Activated T-helper 2 cell treated with anti-CD3 and anti-CD28 coated beads, Interferon-gamma antibody, Interleukin-2, Interleukin-4, amounts not matched to agents 10 μg/mL and 5 μg/mL and 100 μg/mL, durations not matched to agents 14 hours and 24 hours and 36 hours (primary cell): Measurements from ENCODE around the gene GCLC. TPM values are rescaled to one million over a fixed set of nuclear protein-coding genes. Genes with fewer than 3 reads are reported as not detected.

Experiments used
- DNase-seq: peaks from one replicate; pipeline ENCODE4 v3.0.0; 2021; ENCODE audit warnings: low spot score
- H3K27ac Mint-ChIP-seq: one replicate; pipeline ENCODE4 v1.8.0; 2021; ENCODE audit warnings: mixed read lengths
- H3K27me3 Mint-ChIP-seq: one replicate; pipeline ENCODE4 v1.8.0; 2021; ENCODE audit warnings: low read depth, mixed read lengths
- H3K36me3 Mint-ChIP-seq: one replicate; pipeline ENCODE4 v1.8.0; 2021; ENCODE audit warnings: low read depth, mixed read lengths
- H3K4me1 Mint-ChIP-seq: one replicate; pipeline ENCODE4 v1.8.0; 2021; ENCODE audit warnings: low read depth, mixed read lengths
- H3K4me3 Mint-ChIP-seq: one replicate; pipeline ENCODE4 v1.8.0; 2021; ENCODE audit warnings: low read depth, mild to moderate bottlenecking, moderate library complexity, mixed read lengths
- H3K9me3 Mint-ChIP-seq: one replicate; pipeline ENCODE4 v1.8.0; 2021; ENCODE audit warnings: mixed read lengths
- intact Hi-C: fragments of 100-400 bp; cut with micrococcal nuclease; formaldehyde crosslinking; loops from one replicate; pipeline ENCODE4 v1.15.1; 2023
- total RNA-seq: library from RNA; stranded (reverse); gene quantifications from 2 replicates; pipeline ENCODE4 v1.2.3, GENCODE V29; 2022

The GCLC gene
- total RNA-seq, 1 donor from 2014 or later: 26.9 TPM

DNA sequence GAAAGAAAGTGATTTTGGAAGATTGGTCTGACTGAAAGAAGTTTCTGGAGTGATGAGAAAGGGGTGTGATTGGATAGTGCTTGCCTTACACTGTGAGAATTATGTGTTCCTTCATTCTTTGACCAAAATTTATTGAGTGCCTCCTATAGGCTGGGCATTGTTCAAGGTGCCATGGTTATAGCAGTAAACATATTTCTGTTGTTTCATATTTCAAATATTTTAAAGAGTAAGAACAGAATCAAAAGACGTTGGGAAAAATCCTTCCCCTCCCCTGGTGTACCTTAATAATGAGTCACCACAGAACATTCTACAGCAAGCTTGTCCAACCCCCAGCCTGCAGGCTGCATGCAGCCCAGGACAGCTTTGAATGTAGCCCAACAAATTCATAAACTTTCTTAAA, 78.6 kb downstream of the GCLC start:
- no peaks in the 10 kb centered on the region for H3K36me3 Mint-ChIP-seq
- intact Hi-C loops: no loop called here
- H3K27ac Mint-ChIP-seq: no peak overlapping the region
- peaks cover 8% of the 10 kb centered on the region for H3K4me1 Mint-ChIP-seq
- peaks cover 31% of the 10 kb centered on the region for H3K27me3 Mint-ChIP-seq
- no peak overlapping the region for H3K4me3 Mint-ChIP-seq
- DNase-seq: no peak
- no peaks in the 10 kb centered on the region for H3K9me3 Mint-ChIP-seq

DNA sequence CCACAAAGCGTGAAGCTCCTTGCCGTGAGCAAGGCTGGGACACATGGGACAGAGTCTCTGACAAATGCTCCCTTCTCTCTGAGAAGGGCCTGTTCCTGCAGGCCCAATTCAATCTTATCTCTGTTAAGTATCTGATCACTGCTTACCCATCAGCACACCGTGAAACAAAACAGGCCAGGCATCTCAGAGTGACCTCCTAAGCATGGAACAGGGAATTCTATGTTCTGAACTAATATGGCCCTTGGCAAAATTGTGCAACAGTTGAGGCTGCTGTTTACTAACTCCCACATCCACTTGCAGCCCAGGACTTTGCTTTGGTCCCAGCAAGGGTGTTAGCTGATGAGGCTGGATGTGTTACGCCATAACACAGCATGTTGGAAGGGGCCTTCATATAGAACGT, 79.2 kb downstream of the GCLC start:
- DNase-seq: no peak
- peaks cover 8% of the 10 kb centered on the region for H3K4me1 Mint-ChIP-seq
- H3K27ac Mint-ChIP-seq: no peak overlapping the region
- peaks cover 30% of the 10 kb centered on the region for H3K27me3 Mint-ChIP-seq
- H3K36me3 Mint-ChIP-seq: no peaks in the 10 kb centered on the region
- no peak overlapping the region for H3K4me3 Mint-ChIP-seq
- H3K9me3 Mint-ChIP-seq: no peaks in the 10 kb centered on the region
- intact Hi-C loops: no loop called here

DNA sequence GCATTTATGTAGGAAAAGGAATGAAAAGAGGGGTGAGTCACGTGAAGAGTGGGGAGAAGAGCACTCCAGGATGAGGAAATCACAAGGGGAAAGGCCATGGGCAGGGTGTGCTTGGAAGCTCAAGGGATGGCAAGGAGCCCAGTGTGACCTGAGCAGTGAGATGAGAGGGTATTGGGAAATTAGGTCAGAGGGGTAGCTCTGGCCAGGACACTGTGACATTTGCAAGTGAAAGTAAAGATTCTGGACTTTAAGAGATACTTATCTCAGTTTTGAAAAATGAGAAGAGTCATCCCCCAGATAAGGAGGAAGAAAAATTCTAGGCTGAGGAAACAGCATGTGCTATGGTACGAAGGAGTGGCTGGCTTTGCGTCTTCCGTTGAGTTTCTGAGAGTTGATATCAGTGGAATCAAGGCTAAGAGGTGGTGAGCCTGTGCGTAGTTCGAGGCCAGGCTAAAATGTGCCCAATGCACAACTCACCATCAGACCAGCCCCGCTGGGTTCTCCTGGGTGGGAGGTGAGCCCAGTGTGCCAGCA, 79.9 kb downstream of the GCLC start:
- DNase-seq: no peak
- Mint-ChIP-seq H3K9me3 (no peaks in the 10 kb centered on the region), H3K27ac (no peak overlapping the region), H3K4me1 (peaks cover 8% of the 10 kb centered on the region), H3K27me3 (peaks cover 25% of the 10 kb centered on the region), H3K4me3 (no peak overlapping the region), H3K36me3 (no peaks in the 10 kb centered on the region)
- intact Hi-C loops: no loop called here

GRCh38 chr6:53464483-53464882, 80.4 kb downstream of the GCLC start:
- H3K4me1 Mint-ChIP-seq: peaks cover 5% of the 10 kb centered on the region
- DNase-seq: no peak
- no peaks in the 10 kb centered on the region for H3K36me3 Mint-ChIP-seq
- intact Hi-C loops: no loop called here
- H3K9me3 Mint-ChIP-seq: no peaks in the 10 kb centered on the region
- H3K27ac Mint-ChIP-seq: no peak overlapping the region
- peaks cover 22% of the 10 kb centered on the region for H3K27me3 Mint-ChIP-seq
- H3K4me3 Mint-ChIP-seq: no peak overlapping the region

DNA sequence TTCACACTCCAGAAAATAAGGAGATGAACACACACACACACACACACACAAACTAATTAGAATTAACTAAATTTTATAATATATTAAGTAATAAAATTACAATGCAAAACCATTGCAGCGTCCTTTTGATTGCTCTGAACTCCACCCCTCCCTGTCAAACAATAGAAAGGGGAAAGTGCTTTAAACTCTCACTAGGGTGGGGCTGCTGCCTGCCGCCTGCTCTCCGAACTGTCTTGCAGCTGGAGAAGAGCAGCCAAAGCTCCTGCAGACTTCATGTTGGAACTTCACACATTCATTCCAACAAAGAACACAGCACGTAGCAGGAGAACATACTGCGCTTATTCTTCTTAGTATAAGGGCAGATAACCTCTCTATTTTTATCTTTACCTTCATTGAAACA, 83.2 kb downstream of the GCLC start:
- Mint-ChIP-seq H3K36me3 (no peaks in the 10 kb centered on the region), H3K9me3 (no peaks in the 10 kb centered on the region), H3K4me1 (peaks cover 1% of the 10 kb centered on the region), H3K27me3 (peaks cover 9% of the 10 kb centered on the region), H3K27ac (no peak overlapping the region), H3K4me3 (no peak overlapping the region)
- intact Hi-C loops: no loop called here
- no peak for DNase-seq

DNA sequence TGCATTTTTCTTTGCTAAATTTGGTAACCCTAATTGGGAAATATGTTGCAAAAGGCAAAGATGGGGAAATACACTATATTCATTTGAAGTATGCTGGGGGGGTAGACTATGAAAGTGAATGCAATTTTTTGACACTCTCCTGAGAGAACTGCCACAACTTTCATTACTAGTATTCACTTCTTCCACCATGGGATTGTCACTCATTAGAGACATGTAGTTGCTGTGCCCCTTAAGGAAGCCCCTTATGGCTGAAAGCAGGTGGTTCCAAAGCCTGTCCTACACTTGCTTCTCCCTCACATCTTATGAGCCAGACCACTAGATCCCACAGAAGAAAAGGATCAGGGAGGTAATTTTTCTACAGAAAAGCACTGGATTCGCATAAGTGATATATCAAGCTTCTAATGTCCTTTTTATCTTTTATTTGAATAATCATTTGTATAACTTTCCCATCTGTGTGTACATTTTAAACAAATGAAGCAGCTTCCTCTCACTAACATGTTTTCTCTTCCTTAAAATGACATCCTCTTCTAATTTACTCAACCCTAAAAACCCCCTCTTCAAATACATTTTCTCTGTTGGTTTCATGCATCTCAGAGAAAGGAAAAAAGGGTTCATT, 83.8 kb downstream of the GCLC start:
- Mint-ChIP-seq H3K9me3 (no peaks in the 10 kb centered on the region), H3K27me3 (peaks cover 9% of the 10 kb centered on the region), H3K4me3 (no peak overlapping the region), H3K4me1 (peaks cover 1% of the 10 kb centered on the region), H3K27ac (no peak overlapping the region), H3K36me3 (no peaks in the 10 kb centered on the region)
- DNase-seq: no peak
- intact Hi-C loops: no loop called here

DNA sequence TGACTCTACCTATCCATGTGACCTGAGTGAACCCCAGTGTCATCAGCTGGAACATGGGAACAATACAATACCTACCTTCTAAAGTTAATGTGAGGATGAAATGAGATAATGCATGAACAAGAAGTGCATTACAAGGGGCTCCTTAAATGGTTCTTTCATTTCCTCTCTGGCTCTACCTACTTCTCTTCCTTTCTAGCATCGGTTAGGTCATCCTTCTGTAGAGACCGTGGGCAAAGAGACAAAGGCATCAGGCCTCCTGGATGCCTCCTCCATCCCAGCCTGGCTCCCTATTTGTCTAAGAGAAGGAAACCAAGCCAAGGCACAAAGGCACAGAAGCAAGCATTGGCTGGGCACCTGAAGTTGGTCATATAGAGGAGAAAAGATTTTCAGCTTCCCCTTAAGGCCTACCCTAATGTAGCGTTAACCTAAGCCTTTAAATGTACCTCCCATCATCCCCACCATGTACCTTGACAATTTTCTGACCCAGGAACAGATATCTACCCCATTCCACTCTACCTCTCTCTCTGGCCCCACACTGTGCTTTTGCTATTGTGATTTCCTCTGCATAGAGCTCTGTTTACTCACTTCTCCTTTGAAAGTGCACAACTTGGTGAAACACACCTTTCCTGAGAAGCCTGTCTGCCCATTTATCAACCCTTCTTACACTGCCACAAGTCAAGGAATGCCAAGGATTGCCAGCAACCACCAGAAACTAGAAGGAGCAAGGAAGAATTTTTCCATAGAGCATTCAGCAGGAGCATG, 86.6 kb downstream of the GCLC start:
- no peak overlapping the region for H3K27ac Mint-ChIP-seq
- H3K9me3 Mint-ChIP-seq: peaks cover 6% of the 10 kb centered on the region
- no peaks in the 10 kb centered on the region for H3K36me3 Mint-ChIP-seq
- DNase-seq: no peak
- H3K4me3 Mint-ChIP-seq: no peak overlapping the region
- intact Hi-C loops: no loop called here
- no peaks in the 10 kb centered on the region for H3K4me1 Mint-ChIP-seq
- H3K27me3 Mint-ChIP-seq: peaks cover 9% of the 10 kb centered on the region

DNA sequence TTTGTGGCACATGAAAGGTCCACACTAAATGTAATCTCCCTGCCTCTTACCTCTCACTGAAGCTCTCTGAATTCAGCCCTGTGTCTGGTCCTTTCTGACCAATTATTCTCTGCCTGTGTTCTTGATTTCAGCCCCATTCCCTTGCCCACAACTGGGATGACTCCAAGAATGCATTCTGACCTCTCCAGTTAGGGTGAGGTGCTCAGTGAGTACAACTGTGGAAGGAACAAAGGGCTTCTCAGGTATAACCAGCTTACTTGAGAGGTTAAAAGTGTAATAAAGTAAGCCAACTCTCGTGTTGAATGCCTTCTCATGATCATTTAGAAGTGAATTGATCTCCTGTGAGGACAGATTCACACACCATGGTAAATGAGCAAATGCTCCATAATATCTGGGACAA, 88.1 kb downstream of the GCLC start:
- peaks cover 6% of the 10 kb centered on the region for H3K9me3 Mint-ChIP-seq
- H3K36me3 Mint-ChIP-seq: no peaks in the 10 kb centered on the region
- H3K4me3 Mint-ChIP-seq: no peak overlapping the region
- no peak for DNase-seq
- H3K4me1 Mint-ChIP-seq: no peaks in the 10 kb centered on the region
- peaks cover 6% of the 10 kb centered on the region for H3K27me3 Mint-ChIP-seq
- no peak overlapping the region for H3K27ac Mint-ChIP-seq
- intact Hi-C loops: no loop called here

GRCh38 chr6:53455678-53456077, 89.2 kb downstream of the GCLC start:
- intact Hi-C loops: no loop called here
- DNase-seq: no peak
- H3K4me3 Mint-ChIP-seq: no peak overlapping the region

GRCh38 chr6:53451165-53451564, 93.7 kb downstream of the GCLC start:
- intact Hi-C loops: no loop called here
- peaks cover 6% of the 10 kb centered on the region for H3K9me3 Mint-ChIP-seq
- H3K27ac Mint-ChIP-seq: no peak overlapping the region
- H3K36me3 Mint-ChIP-seq: no peaks in the 10 kb centered on the region
- no peaks in the 10 kb centered on the region for H3K27me3 Mint-ChIP-seq
- no peak for DNase-seq
- no peaks in the 10 kb centered on the region for H3K4me1 Mint-ChIP-seq
- H3K4me3 Mint-ChIP-seq: no peak overlapping the region

More at GRCh38 chr6:53455678-53456077, 89.2 kb downstream of the GCLC start:
- H3K4me1 Mint-ChIP-seq: no peaks in the 10 kb centered on the region
- peaks cover 6% of the 10 kb centered on the region for H3K9me3 Mint-ChIP-seq
- no peak overlapping the region for H3K27ac Mint-ChIP-seq
- peaks cover 6% of the 10 kb centered on the region for H3K27me3 Mint-ChIP-seq
- H3K36me3 Mint-ChIP-seq: no peaks in the 10 kb centered on the region

GRCh38 chr6:53447865-53448264, 97.0 kb downstream of the GCLC start:
- no peaks in the 10 kb centered on the region for H3K36me3 Mint-ChIP-seq
- intact Hi-C loops: no loop called here
- H3K27ac Mint-ChIP-seq: no peak overlapping the region
- H3K9me3 Mint-ChIP-seq: no peaks in the 10 kb centered on the region
- no peak for DNase-seq
- H3K4me3 Mint-ChIP-seq: no peak overlapping the region
- H3K4me1 Mint-ChIP-seq: no peaks in the 10 kb centered on the region
- H3K27me3 Mint-ChIP-seq: peaks cover 5% of the 10 kb centered on the region
